Neural cell (in vitro differentiated cells): Measurements from ENCODE around the gene ETV7. TPM values are rescaled to one million over a fixed set of nuclear protein-coding genes. Genes with fewer than 3 reads are reported as not detected.

ENCODE experiments used
- H2AFZ ChIP-seq: fragments of 200-600, 300-800 bp; sonication (generic), shearing (Covaris generic); 2 replicates; pipeline ENCODE4 v1.6.0; 2014; ENCODE audit warnings: low read depth, mild to moderate bottlenecking, antibody characterized with exemption, low read length, moderate library complexity
- H3F3A ChIP-seq: fragments of 200-600 bp; shearing (Covaris generic); 2 replicates; pipeline ENCODE4 v1.6.1; 2016; ENCODE audit warnings: mild to moderate bottlenecking, moderate library complexity, mixed read lengths, antibody characterized with exemption, low read length; ENCODE audit not compliant: insufficient read depth, poor library complexity, severe bottlenecking
- H3K27ac ChIP-seq: fragments of 200-600, 300-800 bp; sonication (generic), shearing (Covaris generic); 2 replicates; pipeline ENCODE4 v1.5.1; 2014; ENCODE audit warnings: mild to moderate bottlenecking, low read length, moderate library complexity
- H3K27me3 ChIP-seq: fragments of 300-800, 200-600 bp; sonication (generic), shearing (Covaris generic); 2 replicates; pipeline ENCODE4 v1.6.0; 2014; ENCODE audit warnings: mild to moderate bottlenecking, low read depth, low read length, moderate library complexity; ENCODE audit not compliant: insufficient read depth
- H3K36me3 ChIP-seq: fragments of 300-800, 200-600 bp; sonication (generic), shearing (Covaris generic); 2 replicates; pipeline ENCODE4 v1.5.1; 2014; ENCODE audit warnings: mild to moderate bottlenecking, antibody characterized with exemption, low read length, moderate library complexity; ENCODE audit not compliant: insufficient read depth
- H3K4me2 ChIP-seq: fragments of 300-800, 200-600 bp; sonication (generic), shearing (Covaris generic); 2 replicates; pipeline ENCODE4 v1.6.0; 2014; ENCODE audit warnings: mild to moderate bottlenecking, low read length
- H3K4me3 ChIP-seq: fragments of 300-800, 200-600 bp; sonication (generic), shearing (Covaris generic); 2 replicates; pipeline ENCODE4 v1.5.1; 2014; ENCODE audit warnings: mild to moderate bottlenecking, low read length, moderate library complexity
- H3K79me2 ChIP-seq: fragments of 200-600 bp; shearing (Covaris generic); replicated peaks from 2 replicates; pipeline ENCODE4 v1.6.0; 2014; ENCODE audit warnings: mild to moderate bottlenecking, low read length, moderate library complexity; ENCODE audit not compliant: insufficient read depth
- H3K9ac ChIP-seq: fragments of 300-800, 200-600 bp; sonication (generic), shearing (Covaris generic); 2 replicates; pipeline ENCODE4 v1.6.1; 2016; ENCODE audit warnings: mild to moderate bottlenecking, low read length, mixed read lengths
- H3K9me2 ChIP-seq: fragments of 200-600 bp; shearing (Covaris generic); 2 replicates; pipeline ENCODE4 v1.6.1; 2016; ENCODE audit warnings: mild to moderate bottlenecking, low read length, mixed read lengths; ENCODE audit not compliant: insufficient read depth
- H3K9me3 ChIP-seq: fragments of 200-600, 300-800 bp; sonication (generic), shearing (Covaris generic); 2 replicates; pipeline ENCODE4 v1.6.1; 2016; ENCODE audit warnings: mild to moderate bottlenecking, mixed run types, low read length, moderate library complexity, mixed read lengths
- H4K20me1 ChIP-seq: fragments of 200-600 bp; shearing (Covaris generic); 2 replicates; pipeline ENCODE4 v1.6.1; 2016; ENCODE audit warnings: mild to moderate bottlenecking, mixed run types; ENCODE audit not compliant: insufficient read depth
- EP300 ChIP-seq: fragments of 450-650 bp; conservative IDR thresholded peaks from 2 replicates; pipeline ENCODE4 v1.6.1; 2014; ENCODE audit warnings: antibody characterized with exemption, mild to moderate bottlenecking, moderate library complexity; ENCODE audit not compliant: poor library complexity, severe bottlenecking
- EZH2 ChIP-seq: fragments of 200-600, 300-800 bp; shearing (Covaris generic), sonication (generic); IDR thresholded peaks from 2 replicates; pipeline ENCODE4 v1.6.1; 2014; ENCODE audit warnings: antibody characterized with exemption, low read length, borderline replicate concordance, mild to moderate bottlenecking; ENCODE audit not compliant: insufficient read depth, poor library complexity, severe bottlenecking
- MXI1 ChIP-seq: fragments of 450-650 bp; conservative IDR thresholded peaks from 2 replicates; pipeline ENCODE4 v1.6.1; 2014; ENCODE audit warnings: antibody characterized with exemption, mild to moderate bottlenecking; ENCODE audit not compliant: poor library complexity, severe bottlenecking
- POLR2AphosphoS5 ChIP-seq: IDR thresholded peaks from 2 replicates; pipeline ENCODE4 v1.6.1; 2012
- RAD21 ChIP-seq: fragments of 450-650 bp; conservative IDR thresholded peaks from 2 replicates; pipeline ENCODE4 v1.6.1; 2014; ENCODE audit warnings: antibody characterized with exemption, mild to moderate bottlenecking, moderate library complexity
- SMC3 ChIP-seq: fragments of 450-650 bp; conservative IDR thresholded peaks from 2 replicates; pipeline ENCODE4 v1.6.1; 2014; ENCODE audit warnings: antibody characterized with exemption, mild to moderate bottlenecking, moderate library complexity; ENCODE audit not compliant: poor library complexity
- TAF1 ChIP-seq: IDR thresholded peaks from 2 replicates; pipeline ENCODE4 v1.6.1; 2012; ENCODE audit warnings: low read depth
- polyA plus RNA-seq: library from polyadenylated mRNA; depleted of rRNA; stranded (reverse); fragments of >200 nt; gene quantifications from 2 replicates; pipeline ENCODE4 v1.2.3, GENCODE V29; 2014
- TF ChIP-seq, protein P1 (sequence below): fragments of 450-650 bp; IDR thresholded peaks from 2 replicates; pipeline ENCODE4 v1.5.1; 2014; ENCODE audit warnings: antibody characterized with exemption, mild to moderate bottlenecking, moderate library complexity; ENCODE audit not compliant: poor library complexity, severe bottlenecking
- TF ChIP-seq, protein P2 (sequence below): IDR thresholded peaks from 2 replicates; pipeline ENCODE4 v1.6.1; 2012; ENCODE audit warnings: borderline replicate concordance

Gene ETV7
- polyA plus RNA-seq, 1 donor from 2014 or later, result not detected

- TF ChIP-seq RAD21 (no peak), TAF1 (no peak), EP300 (no peak), MXI1 (no peak), EZH2 (no peak), POLR2AphosphoS5 (no peak), SMC3 (no peak)
- TF ChIP-seq, protein P1, sequence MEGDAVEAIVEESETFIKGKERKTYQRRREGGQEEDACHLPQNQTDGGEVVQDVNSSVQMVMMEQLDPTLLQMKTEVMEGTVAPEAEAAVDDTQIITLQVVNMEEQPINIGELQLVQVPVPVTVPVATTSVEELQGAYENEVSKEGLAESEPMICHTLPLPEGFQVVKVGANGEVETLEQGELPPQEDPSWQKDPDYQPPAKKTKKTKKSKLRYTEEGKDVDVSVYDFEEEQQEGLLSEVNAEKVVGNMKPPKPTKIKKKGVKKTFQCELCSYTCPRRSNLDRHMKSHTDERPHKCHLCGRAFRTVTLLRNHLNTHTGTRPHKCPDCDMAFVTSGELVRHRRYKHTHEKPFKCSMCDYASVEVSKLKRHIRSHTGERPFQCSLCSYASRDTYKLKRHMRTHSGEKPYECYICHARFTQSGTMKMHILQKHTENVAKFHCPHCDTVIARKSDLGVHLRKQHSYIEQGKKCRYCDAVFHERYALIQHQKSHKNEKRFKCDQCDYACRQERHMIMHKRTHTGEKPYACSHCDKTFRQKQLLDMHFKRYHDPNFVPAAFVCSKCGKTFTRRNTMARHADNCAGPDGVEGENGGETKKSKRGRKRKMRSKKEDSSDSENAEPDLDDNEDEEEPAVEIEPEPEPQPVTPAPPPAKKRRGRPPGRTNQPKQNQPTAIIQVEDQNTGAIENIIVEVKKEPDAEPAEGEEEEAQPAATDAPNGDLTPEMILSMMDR, result no peak
- TF ChIP-seq, protein P2, sequence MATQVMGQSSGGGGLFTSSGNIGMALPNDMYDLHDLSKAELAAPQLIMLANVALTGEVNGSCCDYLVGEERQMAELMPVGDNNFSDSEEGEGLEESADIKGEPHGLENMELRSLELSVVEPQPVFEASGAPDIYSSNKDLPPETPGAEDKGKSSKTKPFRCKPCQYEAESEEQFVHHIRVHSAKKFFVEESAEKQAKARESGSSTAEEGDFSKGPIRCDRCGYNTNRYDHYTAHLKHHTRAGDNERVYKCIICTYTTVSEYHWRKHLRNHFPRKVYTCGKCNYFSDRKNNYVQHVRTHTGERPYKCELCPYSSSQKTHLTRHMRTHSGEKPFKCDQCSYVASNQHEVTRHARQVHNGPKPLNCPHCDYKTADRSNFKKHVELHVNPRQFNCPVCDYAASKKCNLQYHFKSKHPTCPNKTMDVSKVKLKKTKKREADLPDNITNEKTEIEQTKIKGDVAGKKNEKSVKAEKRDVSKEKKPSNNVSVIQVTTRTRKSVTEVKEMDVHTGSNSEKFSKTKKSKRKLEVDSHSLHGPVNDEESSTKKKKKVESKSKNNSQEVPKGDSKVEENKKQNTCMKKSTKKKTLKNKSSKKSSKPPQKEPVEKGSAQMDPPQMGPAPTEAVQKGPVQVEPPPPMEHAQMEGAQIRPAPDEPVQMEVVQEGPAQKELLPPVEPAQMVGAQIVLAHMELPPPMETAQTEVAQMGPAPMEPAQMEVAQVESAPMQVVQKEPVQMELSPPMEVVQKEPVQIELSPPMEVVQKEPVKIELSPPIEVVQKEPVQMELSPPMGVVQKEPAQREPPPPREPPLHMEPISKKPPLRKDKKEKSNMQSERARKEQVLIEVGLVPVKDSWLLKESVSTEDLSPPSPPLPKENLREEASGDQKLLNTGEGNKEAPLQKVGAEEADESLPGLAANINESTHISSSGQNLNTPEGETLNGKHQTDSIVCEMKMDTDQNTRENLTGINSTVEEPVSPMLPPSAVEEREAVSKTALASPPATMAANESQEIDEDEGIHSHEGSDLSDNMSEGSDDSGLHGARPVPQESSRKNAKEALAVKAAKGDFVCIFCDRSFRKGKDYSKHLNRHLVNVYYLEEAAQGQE, result no peak
- H3F3A ChIP-seq, result no peaks in the 10 kb centered on the region
- no peak overlapping the region for H3K9ac ChIP-seq
- H3K36me3 ChIP-seq, result no peaks in the 10 kb centered on the region
- no peak overlapping the region for H3K27ac ChIP-seq
- H3K4me2 ChIP-seq, result no peak overlapping the region
- no peaks in the 10 kb centered on the region for H3K79me2 ChIP-seq
- H3K9me2 ChIP-seq, result no peaks in the 10 kb centered on the region
- no peak overlapping the region for H3K4me3 ChIP-seq
- no peak overlapping the region for H2AFZ ChIP-seq
- H4K20me1 ChIP-seq, result no peaks in the 10 kb centered on the region
- H3K9me3 ChIP-seq, result no peaks in the 10 kb centered on the region
- H3K27me3 ChIP-seq, result no peaks in the 10 kb centered on the region
Observed at GRCh38 chr6:36380166-36380565, 7.3 kb downstream of the ETV7 start.

DNA sequence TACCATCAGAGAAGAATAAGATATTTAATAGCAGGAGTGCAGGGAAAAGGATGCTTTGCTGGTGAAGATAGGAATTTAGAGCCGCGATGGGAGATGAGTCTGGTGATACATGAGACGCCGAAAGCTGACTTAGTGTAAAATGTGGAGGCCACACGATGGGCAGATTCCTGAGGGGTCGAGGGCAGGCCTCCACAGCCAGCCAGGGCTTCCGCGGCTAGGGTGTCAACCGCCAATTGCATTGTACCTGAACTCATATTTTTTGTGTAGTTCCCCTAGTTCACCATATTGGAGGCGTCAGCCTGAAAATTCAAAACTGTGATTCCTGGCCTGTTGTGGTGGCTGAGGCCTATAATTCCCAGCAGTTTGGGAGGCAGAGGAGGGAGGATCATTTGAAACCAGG, 8.5 kb downstream of the ETV7 start:
- Histone ChIP-seq H2AFZ (no peak overlapping the region), H4K20me1 (no peaks in the 10 kb centered on the region), H3K9me2 (no peaks in the 10 kb centered on the region), H3K79me2 (no peaks in the 10 kb centered on the region), H3F3A (no peaks in the 10 kb centered on the region), H3K36me3 (no peaks in the 10 kb centered on the region), H3K4me2 (no peak overlapping the region), H3K4me3 (no peak overlapping the region), H3K9me3 (no peaks in the 10 kb centered on the region), H3K9ac (no peak overlapping the region), H3K27me3 (no peaks in the 10 kb centered on the region), H3K27ac (peak overlapping the region; percentile 34)
- TF ChIP-seq MXI1 (no peak), EP300 (peak; percentile 21)
